ENCODE results near the gene MEIS3. TPM values are rescaled to one million over a fixed set of nuclear protein-coding genes. Genes with fewer than 3 reads are reported as not detected.
"Not testable (repeated sequence)": the region's sequence is repeated elsewhere in the genome, so short reads cannot be mapped to it uniquely, and the experiment has no call there.

MEIS3 gene
- total RNA-seq, 1 experiment from 2014 or later: 9.6 TPM

GRCh38 chr19:47383890-47384289 lies 35.4 kb downstream of the MEIS3 start:
- POLR2A ChIA-PET (ENCODE audit: low non-redundant PET); H3K4me3 ChIP-seq (ENCODE audit: low read depth, low read length, poor library complexity, severe bottlenecking); H3K27me3 ChIP-seq (replicated peaks; ENCODE audit: insufficient read depth, low read depth, low read length, poor library complexity); H3K4me1 ChIP-seq (ENCODE audit: insufficient read depth, low read length, poor library complexity, severe bottlenecking); H3K27ac ChIP-seq (ENCODE audit: low read depth, low read length, poor library complexity, severe bottlenecking); DNase-seq (ENCODE audit: low spot score); intact Hi-C loops (cut with micrococcal nuclease; ENCODE audit: unreplicated experiment); H3K9me3 ChIP-seq (ENCODE audit: low read depth, low read length, poor library complexity, severe bottlenecking); BruUV-seq (replicated peaks); CTCF ChIA-PET: not testable (repeated sequence)
- peaks cover 25% of the 10 kb centered on the region for H3K36me3 ChIP-seq (ENCODE audit: insufficient read depth, low read length, poor library complexity, severe bottlenecking)

GRCh38 chr19:47381653-47382279 lies 37.6 kb downstream of the MEIS3 start:
- TF ChIP-seq, protein P1, sequence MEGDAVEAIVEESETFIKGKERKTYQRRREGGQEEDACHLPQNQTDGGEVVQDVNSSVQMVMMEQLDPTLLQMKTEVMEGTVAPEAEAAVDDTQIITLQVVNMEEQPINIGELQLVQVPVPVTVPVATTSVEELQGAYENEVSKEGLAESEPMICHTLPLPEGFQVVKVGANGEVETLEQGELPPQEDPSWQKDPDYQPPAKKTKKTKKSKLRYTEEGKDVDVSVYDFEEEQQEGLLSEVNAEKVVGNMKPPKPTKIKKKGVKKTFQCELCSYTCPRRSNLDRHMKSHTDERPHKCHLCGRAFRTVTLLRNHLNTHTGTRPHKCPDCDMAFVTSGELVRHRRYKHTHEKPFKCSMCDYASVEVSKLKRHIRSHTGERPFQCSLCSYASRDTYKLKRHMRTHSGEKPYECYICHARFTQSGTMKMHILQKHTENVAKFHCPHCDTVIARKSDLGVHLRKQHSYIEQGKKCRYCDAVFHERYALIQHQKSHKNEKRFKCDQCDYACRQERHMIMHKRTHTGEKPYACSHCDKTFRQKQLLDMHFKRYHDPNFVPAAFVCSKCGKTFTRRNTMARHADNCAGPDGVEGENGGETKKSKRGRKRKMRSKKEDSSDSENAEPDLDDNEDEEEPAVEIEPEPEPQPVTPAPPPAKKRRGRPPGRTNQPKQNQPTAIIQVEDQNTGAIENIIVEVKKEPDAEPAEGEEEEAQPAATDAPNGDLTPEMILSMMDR (conservative IDR thresholded peaks at IDR 0.05; ENCODE audit: low read depth, low read length): no peak
- TF ChIP-seq EZH2 (IDR thresholded peaks at IDR 0.05; ENCODE audit: borderline replicate concordance, low read depth, low read length, poor library complexity, severe bottlenecking): no peak
- no peak for DNase-seq (ENCODE audit: low spot score)
- Histone ChIP-seq H3K27me3 (replicated peaks; ENCODE audit: insufficient read depth, low read depth, low read length, poor library complexity) (no peaks in the 10 kb centered on the region), H3K4me1 (ENCODE audit: insufficient read depth, low read length, poor library complexity, severe bottlenecking) (no peaks in the 10 kb centered on the region), H3K36me3 (ENCODE audit: insufficient read depth, low read length, poor library complexity, severe bottlenecking) (peaks cover 31% of the 10 kb centered on the region), H3K9me3 (ENCODE audit: low read depth, low read length, poor library complexity, severe bottlenecking) (no peaks in the 10 kb centered on the region), H3K27ac (ENCODE audit: low read depth, low read length, poor library complexity, severe bottlenecking) (no peak overlapping the region), H3K4me3 (ENCODE audit: low read depth, low read length, poor library complexity, severe bottlenecking) (no peak overlapping the region)
- intact Hi-C loops (cut with micrococcal nuclease; ENCODE audit: unreplicated experiment): no loop called here
- ChIA-PET POLR2A (ENCODE audit: low non-redundant PET) (no interaction called here), CTCF (no interaction called here)
- no TSS peak for BruUV-seq (replicated peaks)

- DNase-seq (ENCODE audit: low spot score): no peak
- Histone ChIP-seq H3K9me3 (ENCODE audit: low read depth, low read length, poor library complexity, severe bottlenecking) (no peaks in the 10 kb centered on the region), H3K27ac (ENCODE audit: low read depth, low read length, poor library complexity, severe bottlenecking) (no peak overlapping the region), H3K36me3 (ENCODE audit: insufficient read depth, low read length, poor library complexity, severe bottlenecking) (peaks cover 31% of the 10 kb centered on the region), H3K4me3 (ENCODE audit: low read depth, low read length, poor library complexity, severe bottlenecking) (no peak overlapping the region), H3K27me3 (replicated peaks; ENCODE audit: insufficient read depth, low read depth, low read length, poor library complexity) (no peaks in the 10 kb centered on the region), H3K4me1 (ENCODE audit: insufficient read depth, low read length, poor library complexity, severe bottlenecking) (no peaks in the 10 kb centered on the region)
- no TSS peak for BruUV-seq (replicated peaks)
- ChIA-PET CTCF (no interaction called here), POLR2A (ENCODE audit: low non-redundant PET) (no interaction called here)
- intact Hi-C loops (cut with micrococcal nuclease; ENCODE audit: unreplicated experiment): no loop called here
- no peak for TF ChIP-seq EZH2 (IDR thresholded peaks at IDR 0.05; ENCODE audit: borderline replicate concordance, low read depth, low read length, poor library complexity, severe bottlenecking)
- TF ChIP-seq, protein P1 (conservative IDR thresholded peaks at IDR 0.05; ENCODE audit: low read depth, low read length): no peak
Measured at GRCh38 chr19:47381121-47381520, 38.2 kb downstream of the MEIS3 start.

- H3K36me3 ChIP-seq (ENCODE audit: insufficient read depth, low read length, poor library complexity, severe bottlenecking): peaks cover 35% of the 10 kb centered on the region
- no peak for DNase-seq (ENCODE audit: low spot score)
- ChIA-PET POLR2A (ENCODE audit: low non-redundant PET) (no interaction called here), CTCF (no interaction called here)
- H3K4me3 ChIP-seq (ENCODE audit: low read depth, low read length, poor library complexity, severe bottlenecking): no peak overlapping the region
- no peak overlapping the region for H3K27ac ChIP-seq (ENCODE audit: low read depth, low read length, poor library complexity, severe bottlenecking)
- H3K9me3 ChIP-seq (ENCODE audit: low read depth, low read length, poor library complexity, severe bottlenecking): no peaks in the 10 kb centered on the region
- no peaks in the 10 kb centered on the region for H3K4me1 ChIP-seq (ENCODE audit: insufficient read depth, low read length, poor library complexity, severe bottlenecking)
- no peaks in the 10 kb centered on the region for H3K27me3 ChIP-seq (replicated peaks; ENCODE audit: insufficient read depth, low read depth, low read length, poor library complexity)
- no TSS peak for BruUV-seq (replicated peaks)
- intact Hi-C loops (cut with micrococcal nuclease; ENCODE audit: unreplicated experiment): no loop called here
- TF ChIP-seq EZH2 (IDR thresholded peaks at IDR 0.05; ENCODE audit: borderline replicate concordance, low read depth, low read length, poor library complexity, severe bottlenecking): no peak
- TF ChIP-seq, protein P1 (conservative IDR thresholded peaks at IDR 0.05; ENCODE audit: low read depth, low read length): no peak
Measured at GRCh38 chr19:47380559-47380958, 38.8 kb downstream of the MEIS3 start.

Measured in A673 (cell line).